Activated gamma-delta T cell treated with Interleukin-2 at 50 U/mL for 16 hours (primary cell): Measurements from ENCODE around the gene GAS2.
A peak's percentile ranks its signal among the peaks of the same experiment; 100 is the strongest.

Source experiments
- DNase-seq: peaks from one replicate; pipeline ENCODE4 v3.0.0-alpha.2; 2020

Gene GAS2

GRCh38 chr11:22797047-22797446 lies 130.6 kb downstream of the GAS2 start:
- no peak for DNase-seq

- no peak for DNase-seq
Measured at GRCh38 chr11:22798901-22799300, 132.5 kb downstream of the GAS2 start.

- no peak for DNase-seq
Measured at GRCh38 chr11:22800482-22800881, 134.1 kb downstream of the GAS2 start.

- no peak for DNase-seq
Measured at GRCh38 chr11:22802861-22803260, 136.4 kb downstream of the GAS2 start.

GRCh38 chr11:22807391-22807790 lies 141.0 kb downstream of the GAS2 start:
- no peak for DNase-seq

- DNase-seq: no peak
Measured at GRCh38 chr11:22807855-22808570, 141.6 kb downstream of the GAS2 start.

GRCh38 chr11:22808571-22809197 lies 142.3 kb downstream of the GAS2 start:
- no peak for DNase-seq

- DNase-seq: no peak
Measured at GRCh38 chr11:22809893-22810292, 143.5 kb downstream of the GAS2 start.

- DNase-seq: no peak
Measured at GRCh38 chr11:22822203-22822602, 155.8 kb downstream of the GAS2 start.

GRCh38 chr11:22828373-22828772 lies 162.0 kb downstream of the GAS2 start:
- no peak for DNase-seq

- DNase-seq: peak; percentile 93
Measured at GRCh38 chr11:22829231-22830081, 163.0 kb downstream of the GAS2 start, which contains the start of gene SVIP. TSS of gene SVIP (minus strand) at chr11:22829801. CDS start at chr11:22829748, 53 bp downstream.

- no peak for DNase-seq
Measured at GRCh38 chr11:22830082-22830414, 163.6 kb downstream of the GAS2 start.

GRCh38 chr11:22832315-22833015 lies 166.1 kb downstream of the GAS2 start:
- DNase-seq: no peak

GRCh38 chr11:22846726-22847125 lies 180.3 kb downstream of the GAS2 start:
- DNase-seq: no peak

- no peak for DNase-seq
Measured at GRCh38 chr11:22851477-22851876, 185.1 kb downstream of the GAS2 start.

- DNase-seq: no peak
Measured at GRCh38 chr11:22859756-22860155, 193.3 kb downstream of the GAS2 start.

- no peak for DNase-seq
Measured at GRCh38 chr11:22860241-22860640, 193.8 kb downstream of the GAS2 start, which contains the start of gene CCDC179. TSS of gene CCDC179 (minus strand) at chr11:22860474. CDS start at chr11:22860421, 53 bp downstream.
